ES-I3 (cell line): ENCODE results near the gene CLIC3.

Experiments
- H3K36me3 ChIP-seq: 2 replicates; pipeline ENCODE4 v1.6.1; 2013; ENCODE audit warnings: mild to moderate bottlenecking, low read length, control low read depth, moderate library complexity; ENCODE audit not compliant: insufficient read depth
- H3K4me1 ChIP-seq: 2 replicates; pipeline ENCODE4 v1.6.1; 2013; ENCODE audit warnings: mild to moderate bottlenecking, control low read depth, low read length; ENCODE audit not compliant: insufficient read depth
- H3K9ac ChIP-seq: 2 replicates; pipeline ENCODE4 v1.6.1; 2013; ENCODE audit warnings: low read depth, mild to moderate bottlenecking, low read length, moderate library complexity
- H3K9me3 ChIP-seq: 2 replicates; pipeline ENCODE4 v1.6.1; 2013; ENCODE audit warnings: mild to moderate bottlenecking, low read length, moderate library complexity; ENCODE audit not compliant: control insufficient read depth, insufficient read depth

Gene CLIC3

DNA sequence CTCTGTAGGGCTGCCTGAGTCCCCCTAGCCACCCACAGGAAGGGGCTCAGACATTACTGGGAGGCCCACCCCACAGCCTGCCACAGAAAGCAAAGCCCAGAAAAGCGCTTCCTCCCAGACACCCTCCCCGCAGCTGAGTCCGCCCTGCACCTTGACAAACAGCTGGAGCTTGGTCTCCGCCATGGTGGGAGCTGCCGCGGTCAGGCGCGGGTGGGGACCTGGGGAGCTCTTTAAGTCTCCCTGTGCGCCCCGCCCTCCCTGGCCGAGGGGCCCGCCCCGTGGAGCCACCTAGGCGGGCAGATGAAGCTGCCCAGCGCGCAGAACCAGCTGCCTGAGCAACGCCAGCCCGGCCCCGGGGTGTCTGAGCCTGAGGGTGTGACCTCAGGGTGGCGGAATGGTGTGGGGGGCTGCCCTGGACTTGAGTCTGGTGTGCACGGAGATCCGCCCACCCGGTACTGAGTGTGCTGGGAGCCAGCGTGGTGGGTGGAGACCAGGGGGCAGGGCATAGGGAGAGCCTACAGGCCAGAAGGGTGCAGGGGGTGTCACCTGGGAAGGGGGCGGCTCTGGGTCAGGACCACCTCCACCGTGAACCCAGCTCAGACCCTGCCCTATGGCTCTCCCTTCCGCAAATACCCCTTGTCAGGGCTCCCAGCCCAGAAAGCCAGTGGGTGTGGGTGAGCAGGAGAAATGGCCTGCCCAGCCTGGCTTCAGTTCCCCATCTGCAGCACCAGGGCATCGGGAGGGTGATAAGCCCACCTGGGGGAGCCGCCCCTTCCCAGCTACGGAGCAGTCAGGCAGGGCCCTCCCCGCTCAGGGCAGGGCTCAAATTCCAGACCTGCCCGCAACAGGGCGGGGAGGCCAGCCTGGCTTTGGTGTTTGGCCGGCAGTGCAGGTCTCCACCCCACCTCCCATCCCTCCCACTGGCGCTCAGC lies at the start of gene CLIC3:
Gene CLIC3 (minus strand): TSS at position 208 of the 932 bp plus-strand sequence. CDS start 25 bp downstream, at position 183.
- H3K4me1 ChIP-seq, result peaks cover 4% of the 10 kb centered on the region; the same call in 1 of the 2 replicates
- no peaks in the 10 kb centered on the region for H3K36me3 ChIP-seq
- no peaks in the 10 kb centered on the region for H3K9me3 ChIP-seq
- H3K9ac ChIP-seq, result peak within 1 kb of the TSS; percentile 7; the same call in 1 of the 2 replicates

DNA sequence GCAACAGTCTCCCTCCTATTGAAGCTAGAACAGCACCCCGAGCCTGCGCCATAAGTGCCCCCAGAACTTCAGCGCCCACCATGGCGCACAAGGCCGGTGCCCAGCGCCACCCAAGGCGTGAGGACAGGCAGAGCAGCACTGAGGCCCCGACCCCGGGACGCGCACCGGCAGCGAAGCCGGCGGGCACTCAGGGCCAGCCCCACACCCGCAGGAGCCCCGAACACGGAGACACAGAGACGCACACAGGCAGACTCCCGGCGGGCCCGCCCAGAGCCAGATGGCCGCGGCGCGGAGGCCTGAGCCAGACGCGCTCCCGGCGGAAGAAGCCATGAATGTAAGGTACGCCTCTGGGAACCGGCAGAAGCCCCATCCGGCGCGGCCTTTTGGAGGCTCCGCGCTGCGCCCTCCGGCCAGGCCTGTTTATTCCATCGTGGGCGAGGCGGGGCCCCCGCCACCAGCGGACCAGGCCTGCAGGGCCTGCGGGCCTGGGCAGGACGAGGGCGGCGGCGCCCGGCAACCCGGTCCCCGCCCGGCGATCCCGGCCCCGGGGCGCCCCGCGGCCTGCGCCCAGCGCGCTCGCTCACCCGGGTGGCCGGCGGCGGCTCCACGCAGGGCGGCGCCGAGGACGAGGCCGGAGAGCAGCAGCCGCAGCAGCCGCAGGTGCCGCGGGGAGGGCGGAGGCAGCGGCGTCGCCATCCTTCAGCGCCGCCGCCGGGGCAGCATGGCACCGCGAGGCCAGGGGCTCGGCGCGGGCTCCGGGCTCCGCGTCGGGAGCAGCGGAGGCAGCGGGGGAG lies 49.1 kb upstream of the CLIC3 start:
- H3K9ac ChIP-seq, result peak overlapping the region; percentile 58
- H3K36me3 ChIP-seq, result no peaks in the 10 kb centered on the region
- H3K9me3 ChIP-seq, result no peaks in the 10 kb centered on the region
- no peaks in the 10 kb centered on the region; the same call in 1 of the 2 replicates for H3K4me1 ChIP-seq

- no peaks in the 10 kb centered on the region; the same call in 1 of the 2 replicates for H3K4me1 ChIP-seq
- H3K36me3 ChIP-seq, result no peaks in the 10 kb centered on the region
- H3K9ac ChIP-seq, result peak overlapping the region; percentile 58; the same call in 1 of the 2 replicates
- H3K9me3 ChIP-seq, result no peaks in the 10 kb centered on the region
Measured at GRCh38 chr9:137044502-137045177, 48.3 kb upstream of the CLIC3 start.

DNA sequence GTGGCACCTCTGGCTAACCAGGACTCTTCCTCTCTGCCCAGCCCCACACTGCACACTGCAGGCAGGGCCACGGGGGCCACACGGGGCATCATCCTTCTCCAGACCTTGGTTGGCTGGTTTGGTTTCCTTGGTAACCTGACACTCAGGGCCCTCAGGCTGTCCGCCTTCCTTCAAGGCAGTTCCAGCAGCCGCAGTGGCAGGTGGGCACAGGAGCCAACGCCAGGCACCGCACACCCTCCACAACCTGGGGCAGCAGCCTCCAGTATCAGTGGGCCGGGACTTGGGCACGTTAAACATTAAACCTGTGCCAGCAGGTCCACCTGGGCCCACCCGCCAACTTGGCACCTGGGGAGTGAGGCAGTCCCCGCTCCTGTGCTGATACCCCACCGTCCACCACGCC lies 47.7 kb upstream of the CLIC3 start:
- Histone ChIP-seq H3K4me1 (no peaks in the 10 kb centered on the region; the same call in 1 of the 2 replicates), H3K9ac (no peak overlapping the region), H3K9me3 (no peaks in the 10 kb centered on the region), H3K36me3 (no peaks in the 10 kb centered on the region)

GRCh38 chr9:137042751-137043727 lies 46.7 kb upstream of the CLIC3 start:
- Histone ChIP-seq H3K36me3 (no peaks in the 10 kb centered on the region), H3K4me1 (no peaks in the 10 kb centered on the region; the same call in 1 of the 2 replicates), H3K9me3 (no peaks in the 10 kb centered on the region), H3K9ac (no peak overlapping the region)

GRCh38 chr9:137041124-137041523 lies 44.8 kb upstream of the CLIC3 start:
- Histone ChIP-seq H3K9ac (no peak overlapping the region; the same call in 1 of the 2 replicates), H3K36me3 (no peaks in the 10 kb centered on the region), H3K4me1 (no peaks in the 10 kb centered on the region; the same call in 1 of the 2 replicates), H3K9me3 (no peaks in the 10 kb centered on the region)

GRCh38 chr9:137040568-137040967 lies 44.2 kb upstream of the CLIC3 start:
- Histone ChIP-seq H3K9ac (no peak overlapping the region; the same call in 1 of the 2 replicates), H3K36me3 (no peaks in the 10 kb centered on the region)

DNA sequence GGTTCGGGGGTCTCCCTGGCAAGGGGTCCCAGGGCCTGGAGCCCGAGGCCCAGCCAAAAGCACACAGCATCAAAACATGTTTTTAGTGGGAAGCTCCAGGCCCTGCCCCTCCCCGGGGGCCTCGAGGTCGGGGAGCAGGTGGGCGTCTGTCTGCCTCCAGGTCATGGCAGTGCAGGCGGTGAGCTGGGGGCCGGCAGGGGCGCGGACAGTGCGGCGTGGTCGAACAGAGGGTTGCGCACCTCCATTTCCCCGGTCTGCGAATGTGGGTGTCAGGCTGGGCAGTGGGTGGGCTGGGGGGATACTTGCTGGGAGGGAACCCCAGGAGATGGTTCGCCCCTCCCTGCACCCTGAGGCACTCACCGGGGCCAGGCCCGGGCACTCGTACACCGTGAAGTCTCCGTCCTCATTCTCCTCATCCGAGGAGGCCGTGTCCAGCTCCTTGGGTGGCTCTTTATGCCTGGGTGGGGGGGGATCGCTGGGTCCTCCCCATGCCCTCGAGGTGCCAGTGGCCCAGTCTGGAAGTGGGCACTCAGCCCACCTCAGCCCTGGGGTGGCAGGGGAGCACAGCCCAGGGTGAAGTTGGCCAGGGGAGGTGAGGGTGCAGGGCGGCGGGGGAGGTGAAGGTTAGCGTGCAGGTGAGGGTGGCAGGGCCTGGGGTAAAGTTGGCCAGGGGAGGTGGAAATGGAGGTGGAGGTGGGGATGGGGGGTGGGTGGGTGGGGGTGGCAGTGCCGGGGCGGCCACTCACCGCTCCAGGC lies 43.4 kb upstream of the CLIC3 start:
- H3K9me3 ChIP-seq, result no peaks in the 10 kb centered on the region
- H3K9ac ChIP-seq, result no peak overlapping the region
- no peaks in the 10 kb centered on the region; the same call in 1 of the 2 replicates for H3K4me1 ChIP-seq
- H3K36me3 ChIP-seq, result no peaks in the 10 kb centered on the region

More at GRCh38 chr9:137040568-137040967, 44.2 kb upstream of the CLIC3 start:
- Histone ChIP-seq H3K4me1 (no peaks in the 10 kb centered on the region; the same call in 1 of the 2 replicates), H3K9me3 (no peaks in the 10 kb centered on the region)

DNA sequence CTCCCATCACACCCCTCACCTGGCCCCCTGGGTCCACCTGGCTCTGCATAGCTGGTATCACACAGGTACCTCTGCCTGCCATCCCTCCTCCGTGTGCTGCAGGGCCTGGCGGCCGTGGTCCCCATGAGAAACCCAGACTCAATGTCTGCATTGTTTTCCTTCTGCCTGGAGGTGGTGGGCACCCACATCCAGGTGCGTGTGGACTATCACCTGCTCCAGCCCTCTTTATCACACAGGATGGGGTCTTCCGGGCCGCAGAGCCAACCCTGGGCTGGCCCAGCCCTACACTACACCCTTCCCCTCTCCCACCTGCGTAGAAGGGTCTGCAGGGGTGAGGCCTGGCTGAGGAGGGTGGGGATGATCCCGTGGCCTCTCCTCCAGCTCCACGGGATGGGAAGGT lies 42.5 kb upstream of the CLIC3 start:
- no peak overlapping the region for H3K9ac ChIP-seq
- no peaks in the 10 kb centered on the region for H3K36me3 ChIP-seq
- no peaks in the 10 kb centered on the region for H3K9me3 ChIP-seq
- H3K4me1 ChIP-seq, result no peaks in the 10 kb centered on the region; the same call in 1 of the 2 replicates

DNA sequence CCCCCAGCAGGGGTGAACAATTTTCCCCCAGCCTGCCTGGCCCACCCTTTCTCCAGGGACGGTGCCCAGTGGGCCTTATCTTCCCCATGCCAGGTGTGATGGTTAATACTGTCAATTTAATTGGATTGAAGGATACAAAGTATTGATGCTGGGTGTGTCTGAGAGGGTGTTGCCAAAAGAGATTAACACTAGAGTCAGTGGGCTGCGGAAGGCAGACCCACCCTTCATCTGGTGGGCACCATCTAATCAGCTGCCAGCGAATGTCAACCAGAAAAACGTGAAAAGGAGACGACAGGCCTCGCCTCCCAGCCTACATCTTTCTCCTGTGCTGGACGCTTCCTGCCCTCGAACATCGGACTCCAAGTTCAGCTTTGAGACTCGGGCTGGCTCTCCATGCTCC lies 41.1 kb upstream of the CLIC3 start:
- Histone ChIP-seq H3K4me1 (no peaks in the 10 kb centered on the region; the same call in 1 of the 2 replicates), H3K9me3 (no peaks in the 10 kb centered on the region), H3K9ac (no peak overlapping the region), H3K36me3 (no peaks in the 10 kb centered on the region)

GRCh38 chr9:137037035-137037434 lies 40.7 kb upstream of the CLIC3 start:
- no peaks in the 10 kb centered on the region for H3K9me3 ChIP-seq
- H3K9ac ChIP-seq, result no peak overlapping the region
- H3K36me3 ChIP-seq, result no peaks in the 10 kb centered on the region
- H3K4me1 ChIP-seq, result no peaks in the 10 kb centered on the region; the same call in 1 of the 2 replicates

DNA sequence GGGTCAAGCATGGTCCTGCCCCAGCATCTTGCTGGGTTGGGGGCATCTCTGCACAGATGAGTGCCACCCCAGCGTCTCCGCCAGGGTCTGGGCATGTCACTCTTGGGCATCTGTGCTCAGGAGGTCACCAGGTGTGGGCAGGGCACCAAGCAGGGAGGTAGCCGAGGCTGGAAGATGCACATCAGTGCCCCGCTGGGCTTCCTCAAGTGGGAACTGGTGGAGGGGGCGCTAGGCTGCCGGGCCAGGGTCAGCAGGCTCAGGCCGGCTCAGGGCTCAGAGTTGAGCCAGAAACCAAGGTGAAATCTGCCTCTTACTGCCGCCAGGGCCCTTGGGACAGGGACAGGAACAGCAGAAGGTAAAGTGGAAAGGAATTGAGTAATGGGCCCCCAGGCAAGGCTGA lies 39.6 kb upstream of the CLIC3 start:
- Histone ChIP-seq H3K36me3 (no peaks in the 10 kb centered on the region), H3K9ac (no peak overlapping the region), H3K4me1 (no peaks in the 10 kb centered on the region; the same call in 1 of the 2 replicates), H3K9me3 (no peaks in the 10 kb centered on the region)
